G401 (cell line): Measurements from ENCODE around the gene FCER1A. TPM values are rescaled to one million over a fixed set of nuclear protein-coding genes. Genes with fewer than 3 reads are reported as not detected.

Experiments used
- DNase-seq: peaks from one replicate; pipeline ENCODE4 v3.0.0-alpha.2; 2015; ENCODE audit warnings: low spot score
- in situ Hi-C: cut with HindIII; loops from 2 replicates; pipeline ENCODE4 v1.10.0; 2016; ENCODE audit warnings: low sequenced_read_pairs, mixed read lengths
- total RNA-seq: library from RNA; depleted of rRNA; stranded (reverse); fragments of >200 nt; shearing (Covaris generic); gene quantifications from 2 replicates; pipeline ENCODE4 v1.2.3, GENCODE V29; 2014; rRNA removed

The FCER1A gene
- not detected in 2 replicates for total RNA-seq

DNA sequence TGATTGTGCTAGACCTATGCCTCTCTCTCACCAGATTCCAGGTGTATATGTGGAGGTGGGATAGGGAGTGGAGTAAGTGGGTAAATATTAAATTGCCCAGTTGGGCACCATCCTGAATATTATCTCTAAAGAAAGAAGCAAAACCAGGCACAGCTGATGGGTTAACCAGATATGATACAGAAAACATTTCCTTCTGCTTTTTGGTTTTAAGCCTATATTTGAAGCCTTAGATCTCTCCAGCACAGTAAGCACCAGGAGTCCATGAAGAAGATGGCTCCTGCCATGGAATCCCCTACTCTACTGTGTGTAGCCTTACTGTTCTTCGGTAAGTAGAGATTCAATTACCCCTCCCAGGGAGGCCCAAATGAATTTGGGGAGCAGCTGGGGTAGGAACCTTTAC lies at the start of gene FCER1A:
Gene FCER1A (plus strand): TSS at position 242 of the 400 bp plus-strand sequence. CDS start 29 bp downstream, at position 271.
- in situ Hi-C loops = no loop called here
- DNase-seq = no peak

- DNase-seq = no peak
- in situ Hi-C loops = no loop called here
Measured at GRCh38 chr1:159261311-159261710, 40.8 kb upstream of the FCER1A start.

DNA sequence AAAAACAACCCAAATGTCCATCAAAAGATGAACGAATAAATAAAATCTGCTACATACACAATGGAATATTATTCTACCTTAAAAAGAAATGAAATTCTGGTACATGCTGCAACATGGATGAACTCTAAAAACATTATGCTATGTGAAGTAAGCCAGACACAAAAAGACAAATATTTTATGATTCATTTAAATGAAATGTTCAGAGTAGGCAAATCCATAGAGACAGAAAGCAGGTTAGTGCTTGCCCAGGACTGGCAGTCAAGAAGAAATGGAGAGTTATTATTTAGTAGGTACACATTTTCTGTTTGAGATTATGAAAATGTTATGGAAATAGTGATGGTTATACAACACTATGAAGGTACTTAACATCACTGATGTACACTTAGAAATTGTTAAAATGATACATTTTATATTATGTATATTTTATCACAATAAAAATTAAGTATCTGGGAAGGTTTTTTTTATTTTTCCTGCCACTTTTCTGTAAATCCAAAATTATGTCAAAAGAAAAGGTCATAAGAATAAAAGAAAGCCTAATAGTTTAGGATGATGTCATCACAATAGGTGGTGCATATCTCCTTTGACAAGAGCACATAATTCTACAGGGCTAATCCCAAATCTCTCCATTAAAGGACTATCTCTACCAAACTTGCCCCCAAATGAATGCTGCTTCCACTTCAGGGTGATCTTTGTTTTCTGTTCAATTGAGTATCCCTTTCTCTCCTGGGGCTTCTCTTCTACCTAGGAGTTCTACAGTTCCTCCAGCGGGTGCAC lies 40.2 kb upstream of the FCER1A start:
- DNase-seq = no peak
- in situ Hi-C loops = no loop called here

DNA sequence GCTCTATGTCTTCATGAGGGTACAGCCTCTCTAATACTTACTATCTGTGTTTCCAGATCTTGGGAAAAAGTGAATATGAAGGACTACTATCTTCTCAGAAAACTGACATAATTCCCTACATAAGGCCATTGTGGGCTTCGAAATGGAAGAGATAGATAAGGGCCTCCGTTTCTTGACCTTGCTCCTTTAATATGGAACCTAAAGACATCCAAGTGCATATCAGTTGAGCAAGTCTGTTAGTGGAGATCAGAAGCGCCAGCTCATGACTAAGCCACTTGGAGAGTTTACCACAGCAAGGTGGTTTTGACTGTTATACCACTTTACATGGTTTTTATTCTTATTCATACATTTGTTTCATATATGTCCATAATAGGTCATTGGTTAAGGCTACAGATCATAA lies 35.3 kb upstream of the FCER1A start:
- in situ Hi-C loops = no loop called here
- no peak for DNase-seq

- in situ Hi-C loops = no loop called here
Measured at GRCh38 chr1:159274631-159275030, 27.5 kb upstream of the FCER1A start.

DNA sequence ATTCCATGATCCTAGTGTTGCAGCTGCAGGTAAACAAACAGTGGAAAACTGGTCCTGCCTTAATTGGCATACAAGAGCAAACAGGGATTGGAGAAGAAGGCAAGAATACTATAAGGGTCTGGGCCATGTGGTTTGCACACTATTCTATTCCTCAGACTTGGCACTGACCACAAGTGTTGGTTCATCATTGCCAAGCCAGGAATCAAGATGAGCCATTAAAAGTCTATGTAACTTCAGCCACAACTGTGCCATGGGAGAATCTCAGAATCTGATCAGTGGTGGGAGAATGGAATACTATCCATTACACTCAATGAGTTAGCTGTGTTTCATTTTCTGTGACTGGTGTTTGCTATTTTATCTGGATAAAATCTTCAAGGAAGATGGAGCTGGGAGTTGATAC lies 26.2 kb upstream of the FCER1A start:
- DNase-seq = no peak
- in situ Hi-C loops = no loop called here

More at GRCh38 chr1:159274631-159275030, 27.5 kb upstream of the FCER1A start:
- no peak for DNase-seq

DNA sequence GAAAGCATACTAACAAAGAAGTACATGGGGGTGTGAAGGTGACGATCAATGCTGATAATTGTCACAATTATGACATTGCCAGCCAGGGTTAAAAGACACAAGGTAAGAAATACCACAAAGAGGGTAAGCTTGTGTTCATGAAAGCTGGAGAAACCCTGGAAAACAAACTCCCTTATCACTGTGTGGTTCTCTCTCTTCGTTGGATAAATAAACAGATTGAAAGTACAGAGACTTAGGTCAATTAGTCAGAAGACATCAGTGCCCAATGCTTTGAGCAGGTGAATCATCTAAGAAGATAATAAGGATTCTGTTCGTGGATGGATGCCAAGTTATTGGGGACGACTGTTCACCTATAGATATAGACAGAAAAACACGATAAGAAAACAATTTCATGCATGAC lies 22.4 kb upstream of the FCER1A start:
- in situ Hi-C loops = no loop called here
- DNase-seq = no peak

- in situ Hi-C loops = no loop called here
- DNase-seq = no peak
Measured at GRCh38 chr1:159282118-159282517, 20.0 kb upstream of the FCER1A start.

GRCh38 chr1:159289060-159289459 lies 13.1 kb upstream of the FCER1A start:
- no peak for DNase-seq
- in situ Hi-C loops = no loop called here

GRCh38 chr1:159291424-159291823 lies 10.7 kb upstream of the FCER1A start:
- no peak for DNase-seq
- in situ Hi-C loops = no loop called here

DNA sequence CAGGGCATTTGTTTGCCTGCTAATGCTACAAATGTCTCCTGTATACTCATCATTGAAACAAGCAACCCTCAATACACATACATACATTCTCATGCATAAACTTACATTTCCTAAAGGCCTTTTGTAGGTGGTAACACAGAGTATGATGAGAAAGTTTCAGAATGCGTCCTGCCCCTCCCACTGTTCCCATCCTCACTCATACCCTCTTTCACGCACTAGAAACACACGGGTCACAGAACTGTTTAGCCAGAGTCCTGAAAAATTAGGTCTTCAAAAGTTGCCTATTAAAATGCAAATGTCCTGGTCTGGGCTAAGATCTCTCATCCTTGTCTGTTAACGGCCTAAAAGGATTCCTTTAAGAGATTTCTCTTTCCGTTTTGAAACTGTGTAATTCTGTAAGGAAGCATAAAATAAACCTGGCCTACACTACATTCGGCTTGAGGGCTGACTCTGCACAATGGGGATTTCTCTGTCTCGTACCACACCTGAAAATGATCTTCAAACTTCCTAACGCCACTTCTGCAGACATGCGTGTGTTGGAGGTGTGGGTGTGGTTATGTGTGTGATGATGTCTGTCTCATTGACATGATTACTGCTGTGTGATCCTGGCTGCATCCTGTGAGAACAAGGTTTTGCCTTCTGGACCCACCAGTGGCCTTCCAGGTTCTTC lies 5.3 kb upstream of the FCER1A start:
- in situ Hi-C loops = no loop called here

GRCh38 chr1:159300146-159300545 lies 2.0 kb upstream of the FCER1A start:
- in situ Hi-C loops = no loop called here
- DNase-seq = no peak

More for the DNA sequence above, 5.3 kb upstream of the FCER1A start:
- DNase-seq = no peak

DNA sequence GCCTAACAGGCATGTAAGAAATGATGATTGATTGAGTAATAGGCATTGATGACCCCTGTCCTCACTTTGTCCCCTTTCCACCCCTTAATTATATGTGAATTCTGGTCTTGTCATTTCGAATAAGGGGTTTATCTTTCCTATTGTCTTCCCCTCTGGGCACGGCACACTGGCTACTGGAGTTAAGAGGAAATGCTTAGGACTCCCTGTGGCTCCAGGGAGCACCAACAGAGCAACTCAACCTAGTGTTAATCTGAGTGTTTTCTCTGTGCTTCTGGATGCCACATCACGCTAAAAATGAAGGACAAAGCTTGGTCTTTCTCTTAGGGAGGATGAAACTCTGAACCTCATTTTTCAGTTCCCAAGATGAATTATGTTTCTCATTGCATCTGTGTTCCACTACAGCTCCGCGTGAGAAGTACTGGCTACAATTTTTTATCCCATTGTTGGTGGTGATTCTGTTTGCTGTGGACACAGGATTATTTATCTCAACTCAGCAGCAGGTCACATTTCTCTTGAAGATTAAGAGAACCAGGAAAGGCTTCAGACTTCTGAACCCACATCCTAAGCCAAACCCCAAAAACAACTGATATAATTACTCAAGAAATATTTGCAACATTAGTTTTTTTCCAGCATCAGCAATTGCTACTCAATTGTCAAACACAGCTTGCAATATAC lies 5.3 kb downstream of the FCER1A start:
- no peak for DNase-seq
- in situ Hi-C loops = no loop called here

GRCh38 chr1:159311679-159312078 lies 9.5 kb downstream of the FCER1A start:
- DNase-seq = no peak
- in situ Hi-C loops = no loop called here

DNA sequence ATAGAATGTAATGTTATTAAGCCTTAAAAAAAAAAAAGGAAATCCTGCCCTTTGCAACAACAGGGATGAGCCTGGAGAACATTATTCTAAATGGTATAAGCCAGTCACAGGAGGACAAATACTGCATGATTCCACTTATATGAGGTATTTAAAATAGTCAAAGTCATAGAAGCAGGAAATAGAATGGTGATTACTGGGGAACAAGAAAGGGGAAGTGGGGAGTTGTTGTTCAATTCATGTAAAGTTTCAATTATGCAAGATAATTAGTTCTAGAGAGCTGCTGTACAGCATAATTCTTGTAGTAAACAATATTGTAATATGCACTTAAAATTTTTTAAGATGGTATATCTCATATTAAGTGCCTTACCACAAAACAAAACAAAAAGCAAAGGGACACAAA lies 13.2 kb downstream of the FCER1A start:
- in situ Hi-C loops = no loop called here
- DNase-seq = no peak

DNA sequence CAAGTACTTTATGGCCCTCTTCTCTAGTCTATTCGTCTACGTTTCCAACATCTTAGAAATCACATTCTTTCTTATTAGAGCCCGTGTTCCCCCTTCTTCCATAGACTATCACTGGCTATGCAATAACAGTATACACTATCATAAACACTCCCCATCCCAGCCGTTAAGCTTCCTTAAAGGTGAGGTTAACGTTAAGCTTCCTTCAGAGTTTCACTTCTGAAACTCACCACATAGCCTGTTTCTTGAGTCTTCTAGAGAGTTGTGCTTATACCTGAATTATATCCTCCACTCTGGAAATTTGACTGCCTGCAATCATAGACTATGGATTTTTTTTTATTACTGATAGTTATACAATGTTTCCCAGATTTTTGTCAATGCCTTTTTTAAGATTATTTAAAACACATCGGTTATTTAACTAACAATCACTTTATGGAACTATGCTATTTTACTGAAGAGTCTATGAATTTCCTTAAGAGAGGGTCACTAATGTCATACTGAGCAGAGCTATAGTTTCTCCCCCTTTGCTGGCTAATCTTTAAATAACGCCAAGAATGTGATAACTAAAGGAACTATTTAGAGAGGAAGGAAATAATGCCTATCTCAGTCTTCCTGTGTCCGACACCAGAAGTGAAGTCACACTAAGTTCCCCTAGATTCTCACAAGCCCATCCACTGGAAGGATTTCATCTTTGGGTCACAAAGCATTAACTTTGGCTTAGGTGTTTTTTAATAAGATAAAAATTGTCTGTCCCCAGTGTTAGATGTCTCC lies 16.8 kb downstream of the FCER1A start:
- in situ Hi-C loops = no loop called here
- no peak for DNase-seq

- DNase-seq = no peak
- in situ Hi-C loops = no loop called here
Measured at GRCh38 chr1:159334797-159335196, 32.7 kb downstream of the FCER1A start.

GRCh38 chr1:159338018-159338417 lies 35.9 kb downstream of the FCER1A start:
- in situ Hi-C loops = no loop called here
- DNase-seq = no peak

DNA sequence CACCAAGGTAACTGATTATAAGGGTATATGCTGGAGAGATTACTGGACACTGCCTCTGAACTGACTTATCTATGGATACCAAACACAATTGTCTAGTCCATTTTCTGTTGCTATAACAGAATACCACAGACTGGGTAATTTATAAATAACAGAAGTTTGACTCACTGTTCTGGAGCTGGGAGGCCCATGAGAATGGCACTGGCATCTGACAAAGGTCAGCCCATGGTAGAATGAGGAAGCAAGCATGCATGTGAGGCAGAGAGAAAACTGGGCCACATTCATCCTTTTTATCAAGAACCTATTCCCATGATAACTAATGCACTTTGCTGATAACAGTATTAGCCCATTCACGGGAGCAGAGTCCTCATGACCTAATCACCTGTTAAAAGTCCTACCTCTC lies 37.4 kb downstream of the FCER1A start:
- in situ Hi-C loops = no loop called here
- no peak for DNase-seq
